Small intestine (tissue), 7 donors: Measurements from ENCODE around the gene NLRP1. TPM values are rescaled to one million over a fixed set of nuclear protein-coding genes. Genes with fewer than 3 reads are reported as not detected.

ENCODE experiments used
- DNase-seq, 2 donors: peaks; one replicate each; pipeline versions ENCODE4 v3.0.0 to v3.0.0-alpha.2; 2013
- FAIRE-seq: peaks from 2 replicates; lab custom pipeline; 2012; peaks lifted over from hg19 to GRCh38; lab: Jason Lieb, UNC
- H3K27ac ChIP-seq, 3 donors: one replicate each; pipeline ENCODE4 v1.5.1; 2013; ENCODE audit warnings: low read length in 2 of 3, mild to moderate bottlenecking in 2 of 3, control low read depth in 1 of 3, inconsistent platforms in 1 of 3, low read depth in 1 of 3, moderate library complexity in 1 of 3
- H3K27me3 ChIP-seq, 3 donors: one replicate each; pipeline ENCODE4 v1.6.1; 2013; ENCODE audit warnings: low read length in 3 of 3, inconsistent platforms in 1 of 3; ENCODE audit not compliant: control insufficient read depth in 3 of 3, insufficient read depth in 3 of 3
- H3K36me3 ChIP-seq, 3 donors: one replicate each; pipeline ENCODE4 v1.6.1; 2013; ENCODE audit warnings: low read length in 3 of 3, inconsistent platforms in 1 of 3, low read depth in 1 of 3, mild to moderate bottlenecking in 1 of 3, moderate library complexity in 1 of 3; ENCODE audit not compliant: control insufficient read depth in 3 of 3, insufficient read depth in 2 of 3
- H3K4me1 ChIP-seq, 3 donors: one replicate each; pipeline ENCODE4 v1.6.1; 2013; ENCODE audit warnings: low read length in 2 of 3, inconsistent platforms in 1 of 3, low read depth in 1 of 3, mild to moderate bottlenecking in 1 of 3, moderate library complexity in 1 of 3; ENCODE audit not compliant: control insufficient read depth in 3 of 3, insufficient read depth in 2 of 3
- H3K4me3 ChIP-seq, 3 donors: one replicate each; pipeline ENCODE4 v1.5.1; 2013; ENCODE audit warnings: low read length in 3 of 3, control low read depth in 1 of 3, inconsistent platforms in 1 of 3, low read depth in 1 of 3, mild to moderate bottlenecking in 1 of 3, moderate library complexity in 1 of 3
- H3K9me3 ChIP-seq, 2 donors: one replicate each; pipeline ENCODE4 v1.6.1; 2013; ENCODE audit warnings: low read depth in 1 of 2, low read length in 1 of 2; ENCODE audit not compliant: control insufficient read depth in 2 of 2, insufficient read depth in 1 of 2
- WGBS, 3 donors: extraction: QIAGEN DNeasy Blood & Tissue Kit; methylation state at CpG; one replicate each; pipeline ENCODE4 v1.1.7; 2013; 5-methylcytosine and 5-hydroxymethylcytosine counted together
- polyA plus RNA-seq, 4 donors: library from polyadenylated mRNA; stranded (reverse) in 3 of 4; unstranded in 1 of 4; fragments of 200-250 nt in 3 of 4; fragments of 120-200 nt in 1 of 4; gene quantifications; one replicate each; pipeline versions ENCODE4 v1.2.1 to v1.2.3, GENCODE V29; 2013
- donor health status: healthy with polysubstance abuse.
- donor health status: control.
- donor health status: control.
- donor health status: Bipolar disorder and iron deficiency.
- donor health status: healthy.

NLRP1 gene
- polyA plus RNA-seq, 4 donors = 2.2 to 12.8 (median 8.1) TPM

GRCh38 chr17:5500247-5500588, 84.1 kb downstream of the NLRP1 start:
- Histone ChIP-seq H3K9me3 (no peaks in the 10 kb centered on the region), H3K27me3 (peaks cover 0 to 35% (median 3%) of the 10 kb centered on the region in 3 donors), H3K27ac (peak overlapping the region in 1 of 3 donors; percentile 53), H3K4me3 (peak overlapping the region; percentile 46 to 60 (median 56)), H3K36me3 (no peaks in the 10 kb centered on the region), H3K4me1 (peaks cover 0 to 2% (median 0%) of the 10 kb centered on the region in 3 donors)
- no peak for FAIRE-seq
- no peak for DNase-seq
- WGBS, 3 donors = 5 to 6% (median 5%) methylated on average over 14 to 18 of the region's 18 CpGs

DNA sequence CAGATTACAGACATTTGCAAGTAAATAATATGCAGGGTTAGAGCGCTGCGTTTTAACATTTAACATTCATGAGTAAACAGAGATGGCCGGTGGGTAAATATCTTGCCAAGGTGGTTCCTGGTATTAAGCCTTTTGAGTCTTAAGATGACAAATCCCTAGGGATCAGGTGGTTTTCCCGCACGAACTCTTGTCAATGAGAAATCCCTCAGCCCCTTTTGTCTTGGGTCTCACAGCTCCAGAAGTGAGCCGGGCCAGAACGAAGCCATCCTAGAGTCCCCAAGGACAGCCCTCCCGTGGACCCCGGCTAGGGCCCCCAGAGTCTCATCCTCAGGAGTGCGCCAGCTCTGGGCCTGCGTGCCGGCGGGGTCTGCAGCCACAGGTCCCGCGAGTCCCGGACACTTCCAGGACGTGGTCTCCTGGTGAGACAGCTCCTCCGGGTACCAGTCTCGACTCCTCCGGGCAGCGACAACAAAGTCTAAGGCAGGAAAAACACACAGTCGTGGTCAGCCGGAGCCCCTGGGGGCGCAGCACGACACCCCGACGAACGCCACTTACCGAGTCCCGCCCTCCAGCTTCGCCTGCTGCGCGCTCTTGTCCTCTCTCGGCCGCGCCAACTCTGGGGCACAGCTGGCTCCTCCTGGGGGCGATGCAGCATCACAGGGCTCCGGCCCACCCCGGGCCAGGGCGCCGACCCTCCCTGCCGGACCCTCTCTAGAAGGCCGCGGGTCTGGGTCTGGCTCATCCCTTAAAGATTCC, 84.7 kb downstream of the NLRP1 start:
- peaks cover 0 to 35% (median 3%) of the 10 kb centered on the region in 3 donors for H3K27me3 ChIP-seq
- 16 to 26% (median 22%) methylated on average over 38 to 44 of the region's 44 CpGs for WGBS, 3 donors
- H3K4me3 ChIP-seq = peak overlapping the region in 1 of 3 donors; percentile 60
- peak overlapping the region in 1 of 3 donors; percentile 53 for H3K27ac ChIP-seq
- H3K9me3 ChIP-seq = no peaks in the 10 kb centered on the region
- FAIRE-seq (no peak), DNase-seq (peak in 1 of 2 donors; percentile 17)
- H3K36me3 ChIP-seq = no peaks in the 10 kb centered on the region
- peaks cover 0 to 2% (median 0%) of the 10 kb centered on the region in 3 donors for H3K4me1 ChIP-seq

GRCh38 chr17:5492970-5493369, 91.3 kb downstream of the NLRP1 start:
- Histone ChIP-seq H3K4me1 (no peaks in the 10 kb centered on the region), H3K27ac (no peak overlapping the region), H3K36me3 (peaks cover 0 to 7% (median 3%) of the 10 kb centered on the region in 3 donors), H3K27me3 (no peaks in the 10 kb centered on the region), H3K4me3 (no peak overlapping the region), H3K9me3 (peaks cover 0 to 5% of the 10 kb centered on the region in 2 donors)
- FAIRE-seq (no peak), DNase-seq (no peak)
- 95 to 98% (median 98%) methylated on average over 2 of the region's 2 CpGs for WGBS, 3 donors

DNA sequence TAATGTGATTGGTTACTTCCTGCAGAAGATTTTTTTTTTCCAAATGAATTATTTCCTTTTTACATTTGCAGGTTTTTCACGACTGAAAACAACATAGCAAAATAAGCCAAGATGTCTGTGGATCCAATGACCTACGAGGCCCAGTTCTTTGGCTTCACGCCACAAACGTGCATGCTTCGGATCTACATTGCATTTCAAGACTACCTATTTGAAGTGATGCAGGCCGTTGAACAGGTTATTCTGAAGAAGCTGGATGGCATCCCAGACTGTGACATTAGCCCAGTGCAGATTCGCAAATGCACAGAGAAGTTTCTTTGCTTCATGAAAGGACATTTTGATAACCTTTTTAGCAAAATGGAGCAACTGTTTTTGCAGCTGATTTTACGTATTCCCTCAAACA, 95.6 kb downstream of the NLRP1 start:
- no peaks in the 10 kb centered on the region for H3K27me3 ChIP-seq
- WGBS, 3 donors = 85 to 90% (median 88%) methylated on average over 8 of the region's 8 CpGs
- H3K4me3 ChIP-seq = no peak overlapping the region
- H3K27ac ChIP-seq = no peak overlapping the region
- DNase-seq (no peak), FAIRE-seq (no peak)
- peaks cover 0 to 9% (median 7%) of the 10 kb centered on the region in 3 donors for H3K36me3 ChIP-seq
- H3K4me1 ChIP-seq = peaks cover 0 to 4% (median 4%) of the 10 kb centered on the region in 3 donors
- H3K9me3 ChIP-seq = peaks cover 0 to 5% of the 10 kb centered on the region in 2 donors

DNA sequence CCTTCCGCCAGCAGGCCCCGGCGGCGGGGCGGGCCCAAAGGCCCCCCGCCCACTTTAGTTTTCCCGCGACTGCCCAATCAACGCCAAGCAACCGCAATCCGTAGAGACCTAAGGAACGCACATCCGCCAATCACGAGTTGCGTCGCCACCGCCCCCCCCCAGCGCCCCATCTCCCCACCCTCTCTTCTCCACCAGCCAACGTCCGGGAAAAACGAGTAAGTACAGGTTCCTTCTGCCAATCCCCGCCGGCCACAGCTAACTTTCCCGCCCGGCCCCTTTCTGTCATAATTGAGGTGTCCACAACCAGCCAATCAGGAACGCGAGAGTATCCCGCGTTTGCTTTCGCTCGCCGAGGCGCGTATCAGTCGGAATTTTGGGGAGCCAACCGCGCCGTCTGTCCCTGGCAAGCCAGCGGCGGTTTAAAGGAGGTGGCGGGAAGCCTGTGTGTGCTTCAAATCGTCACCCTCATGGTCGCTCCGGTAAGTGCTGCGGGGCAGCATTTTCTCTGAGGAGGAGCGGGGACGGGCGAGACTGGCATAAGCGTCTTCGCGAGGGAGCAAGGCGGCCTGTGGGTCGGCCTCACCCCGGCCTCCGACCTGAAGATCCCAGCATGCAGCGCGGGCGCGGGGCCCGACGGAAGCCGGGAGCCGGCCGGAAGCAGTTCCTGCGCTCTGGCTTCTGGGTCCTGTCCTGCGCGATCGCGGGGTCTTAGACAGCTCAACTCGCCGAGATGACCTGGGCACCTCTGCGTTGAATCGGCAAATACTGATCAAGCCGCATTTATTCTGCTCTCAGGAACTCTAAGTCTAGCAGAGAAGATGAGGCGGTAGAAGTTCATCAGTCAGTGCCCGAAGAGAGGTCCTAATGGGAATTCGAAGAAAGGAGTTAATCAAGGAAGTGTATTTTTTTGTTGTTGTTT, 97.8 kb downstream of the NLRP1 start, which contains the start of gene MIS12:
MIS12 (plus strand) TSS at position 361 of the 919 bp plus-strand sequence. CDS start 2,297 bp downstream, outside the sequence.
- Histone ChIP-seq H3K27me3 (no peaks in the 10 kb centered on the region), H3K27ac (peak within 1 kb of the TSS; percentile 98 to 100 (median 100)), H3K36me3 (peaks cover 4 to 17% (median 9%) of the 10 kb centered on the region in 3 donors), H3K4me1 (peaks cover 0 to 4% (median 4%) of the 10 kb centered on the region in 3 donors), H3K4me3 (peak within 1 kb of the TSS; percentile 84 to 94 (median 94)), H3K9me3 (no peaks in the 10 kb centered on the region)
- FAIRE-seq = no peak
- DNase-seq = peak; percentile 98 to 100
- 0% methylated on average over 74 to 77 of the region's 77 CpGs for WGBS, 3 donors

DNA sequence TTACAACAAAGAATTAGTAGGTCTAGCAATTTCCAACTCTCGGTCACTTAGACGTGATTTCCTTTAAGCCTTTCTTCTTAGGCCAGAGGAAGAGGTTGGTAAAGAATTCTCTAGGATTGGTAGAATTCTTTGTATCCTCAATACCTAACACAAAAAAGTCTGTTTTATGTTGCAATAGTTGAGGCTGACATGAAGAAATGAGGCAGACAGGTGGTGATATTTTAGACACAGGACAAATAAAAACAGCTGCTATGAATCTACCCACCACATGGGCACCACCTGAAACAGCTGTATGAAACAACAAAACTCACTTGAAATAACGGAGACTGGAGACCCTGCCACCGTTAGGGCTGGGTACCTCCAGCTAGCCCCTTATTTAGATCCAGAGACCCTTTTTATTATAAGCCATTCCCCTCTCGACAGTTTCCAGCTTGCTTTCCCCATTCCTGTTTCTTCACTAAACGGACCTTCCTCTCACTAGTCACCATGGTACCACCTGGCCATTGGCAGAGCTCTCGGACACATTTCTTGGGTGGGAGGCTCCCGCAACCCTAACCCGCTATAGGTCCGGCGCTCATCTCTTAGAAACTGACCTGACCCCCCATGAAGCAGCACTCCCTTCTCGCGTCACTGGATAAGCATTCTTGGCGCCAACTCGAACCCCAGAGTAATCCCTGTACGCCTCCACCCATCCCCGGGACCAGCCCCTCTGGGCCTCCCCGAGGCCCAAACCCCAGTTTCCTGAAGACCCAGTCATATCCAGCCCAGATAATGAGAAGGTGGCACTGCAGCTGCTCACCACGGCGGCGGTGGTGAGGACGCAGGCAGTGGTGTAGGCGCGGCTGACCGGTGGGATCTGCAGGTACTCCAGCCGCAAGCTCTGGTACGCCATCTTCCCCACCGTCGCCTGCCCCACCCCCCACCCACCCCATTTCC, 98.8 kb downstream of the NLRP1 start, which contains the start of gene DERL2:
DERL2 (minus strand) TSS at position 909 of the 936 bp plus-strand sequence; CDS start at position 892, 17 bp downstream.
- Histone ChIP-seq H3K4me1 (peaks cover 0 to 4% (median 4%) of the 10 kb centered on the region in 3 donors), H3K27me3 (no peaks in the 10 kb centered on the region), H3K27ac (peak within 1 kb of the TSS; percentile 98 to 100 (median 100)), H3K4me3 (peak within 1 kb of the TSS; percentile 84 to 94 (median 94)), H3K9me3 (no peaks in the 10 kb centered on the region), H3K36me3 (peaks cover 8 to 17% (median 9%) of the 10 kb centered on the region in 3 donors)
- DNase-seq = no peak
- 4 to 5% (median 4%) methylated on average over 29 of the region's 29 CpGs for WGBS, 3 donors
- no peak for FAIRE-seq

DNA sequence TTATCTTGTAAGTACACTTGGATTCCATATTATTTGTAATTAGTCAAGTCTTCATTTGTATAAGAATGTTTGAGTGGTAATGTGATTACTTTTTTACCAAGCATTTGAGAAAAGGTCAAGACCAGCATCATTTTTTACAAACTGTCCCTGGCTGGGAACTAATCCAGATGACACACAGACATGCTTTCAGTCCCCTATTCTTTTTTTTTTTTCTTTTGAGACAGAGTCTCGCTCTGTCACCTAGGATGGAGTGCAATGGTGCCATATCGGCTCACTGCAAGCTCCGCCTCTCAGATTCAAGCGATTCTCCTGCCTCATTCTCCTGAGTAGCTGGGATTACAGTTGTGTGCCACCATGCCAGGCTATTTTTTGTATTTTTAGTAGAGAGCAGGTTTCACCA, 102.9 kb downstream of the NLRP1 start:
- H3K4me3 ChIP-seq = no peak overlapping the region
- H3K27ac ChIP-seq = no peak overlapping the region
- DNase-seq = no peak
- H3K9me3 ChIP-seq = peaks cover 0 to 7% of the 10 kb centered on the region in 2 donors
- H3K27me3 ChIP-seq = no peaks in the 10 kb centered on the region
- FAIRE-seq = no peak
- WGBS, 3 donors = 96 to 100% (median 98%) methylated on average over 4 of the region's 4 CpGs
- peaks cover 0 to 4% (median 0%) of the 10 kb centered on the region in 3 donors for H3K4me1 ChIP-seq
- H3K36me3 ChIP-seq = peaks cover 12 to 35% (median 23%) of the 10 kb centered on the region in 3 donors
